Endothelial cell of umbilical vein (primary cell): ENCODE data around the gene PSME3IP1. TPM values are rescaled to one million over a fixed set of nuclear protein-coding genes. Genes with fewer than 3 reads are reported as not detected.

Source experiments
- BruUV-seq: library from RNA; stranded (reverse); fragments of 400-500 nt; replicated peaks from 2 replicates; lab custom pipeline; 2021; lab: Mats Ljungman, UMichigan
- CTCF ChIA-PET: fragments of 300-600, 350-600 bp; sonication (Branson Sonifier 250); formaldehyde crosslinking; loops from one replicate; lab custom pipeline; 2021; ENCODE audit warnings: antibody characterized with exemption, inconsistent platforms; lab: Charles Lee
- POLR2A ChIA-PET: fragments of 300-600, 350-600 bp; sonication (Branson Sonifier 250); formaldehyde crosslinking; loops from one replicate; lab custom pipeline; 2021; ENCODE audit warnings: antibody characterized with exemption, inconsistent platforms; lab: Charles Lee
- DNase-seq: peaks from one replicate; pipeline ENCODE4 v3.0.0-alpha.2; 2011; ENCODE audit warnings: low read depth, low spot score
- FAIRE-seq: peaks from 2 replicates; lab custom pipeline; 2011; peaks lifted over from hg19 to GRCh38; lab: Jason Lieb, UNC
- H2AFZ ChIP-seq: 2 replicates; pipeline ENCODE4 v1.6.0; 2012; ENCODE audit warnings: low read depth, low read length, control low read depth, inconsistent platforms
- H3K27ac ChIP-seq: 2 replicates; pipeline ENCODE4 v1.5.1; 2011; ENCODE audit warnings: low read depth, mild to moderate bottlenecking, control low read depth, low read length, moderate library complexity; ENCODE audit not compliant: insufficient read depth
- H3K27me3 ChIP-seq, 2 experiments: 2 replicates each; pipeline versions ENCODE4 v1.6.0 to v1.6.1; 2011; ENCODE audit warnings: low read length in 2 of 2, mixed read lengths in 1 of 2; ENCODE audit not compliant: control insufficient read depth in 2 of 2, insufficient read depth in 2 of 2
- H3K36me3 ChIP-seq, 2 experiments: 2 replicates in 1 of 2; 3 replicates in 1 of 2; pipeline ENCODE4 v1.5.1; 2011; ENCODE audit warnings: low read length in 2 of 2, mild to moderate bottlenecking in 1 of 2, moderate library complexity in 1 of 2; ENCODE audit not compliant: control insufficient read depth in 2 of 2, insufficient read depth in 2 of 2; ENCODE audit errors: extremely low read depth in 1 of 2
- H3K4me1 ChIP-seq: 3 replicates; pipeline ENCODE4 v1.5.1; 2011; ENCODE audit warnings: mild to moderate bottlenecking, low read length; ENCODE audit not compliant: control insufficient read depth, insufficient read depth; ENCODE audit errors: extremely low read depth
- H3K4me2 ChIP-seq: 2 replicates; pipeline ENCODE4 v1.6.1; 2011; ENCODE audit warnings: low read length, control low read depth, mixed read lengths; ENCODE audit not compliant: insufficient read depth
- H3K4me3 ChIP-seq, 3 experiments: fragments of 200-600 bp in 1 of 3; sonication (generic), shearing (Covaris generic) in 1 of 3; replicated peaks in 1 of 3; 2 replicates each; pipeline ENCODE4 v1.5.1; 2011 to 2016; ENCODE audit warnings: control low read depth in 3 of 3, low read length in 3 of 3, mild to moderate bottlenecking in 2 of 3, inconsistent platforms in 1 of 3, low read depth in 1 of 3, moderate library complexity in 1 of 3; ENCODE audit not compliant: insufficient read depth in 1 of 3
- H3K79me2 ChIP-seq: 2 replicates; pipeline ENCODE4 v1.6.0; 2012; ENCODE audit warnings: low read length, inconsistent platforms; ENCODE audit not compliant: control insufficient read depth, insufficient read depth
- H3K9ac ChIP-seq: replicated peaks from 2 replicates; pipeline ENCODE3; 2011; ENCODE audit warnings: low read length, control low read depth; ENCODE audit not compliant: insufficient read depth; ENCODE audit errors: extremely low read depth
- H3K9me1 ChIP-seq: replicated peaks from 3 replicates; pipeline ENCODE4 v1.6.0; 2011; ENCODE audit warnings: mild to moderate bottlenecking, low read length; ENCODE audit not compliant: control insufficient read depth, insufficient read depth; ENCODE audit errors: extremely low read depth
- H3K9me3 ChIP-seq: replicated peaks from 2 replicates; pipeline ENCODE4 v1.5.1; 2012; ENCODE audit warnings: low read length, inconsistent platforms; ENCODE audit not compliant: control insufficient read depth, insufficient read depth
- H4K20me1 ChIP-seq: replicated peaks from 2 replicates; pipeline ENCODE3; 2011; ENCODE audit warnings: mild to moderate bottlenecking, low read length; ENCODE audit not compliant: control insufficient read depth, insufficient read depth; ENCODE audit errors: extremely low read depth
- CTCF ChIP-seq, 2 donors: IDR thresholded peaks; 1 replicate in 1 of 2; 2 replicates in 1 of 2; pipeline ENCODE4 v1.5.1; 2011; ENCODE audit warnings: low read length in 2 of 2, mild to moderate bottlenecking in 2 of 2, moderate library complexity in 2 of 2, control low read depth in 1 of 2, inconsistent platforms in 1 of 2, low read depth in 1 of 2; ENCODE audit not compliant: insufficient read depth in 1 of 2; ENCODE audit errors: extremely low read depth in 1 of 2
- EZH2 ChIP-seq: IDR thresholded peaks from 2 replicates; pipeline ENCODE4 v1.6.1; 2012; ENCODE audit warnings: borderline replicate concordance, low read depth, mild to moderate bottlenecking, moderate library complexity, low read length, inconsistent platforms; ENCODE audit not compliant: severe bottlenecking
- FOS ChIP-seq: IDR thresholded peaks from 2 replicates; pipeline ENCODE4 v1.6.1; 2011; ENCODE audit warnings: mild to moderate bottlenecking, low read length, moderate library complexity, borderline replicate concordance; ENCODE audit not compliant: insufficient read depth
- GATA2 ChIP-seq: IDR thresholded peaks from 2 replicates; pipeline ENCODE4 v1.7.0; 2011; ENCODE audit warnings: low read depth, mild to moderate bottlenecking, moderate library complexity, mixed read lengths, low read length; ENCODE audit not compliant: insufficient read length, insufficient read depth
- JUN ChIP-seq: IDR thresholded peaks from 2 replicates; pipeline ENCODE4 v1.6.1; 2011; ENCODE audit warnings: borderline replicate concordance, low read depth; ENCODE audit not compliant: insufficient read length, insufficient read depth
- MYC ChIP-seq: IDR thresholded peaks from one replicate; pipeline ENCODE4 v1.6.1; 2011; ENCODE audit warnings: mild to moderate bottlenecking, low read depth, low read length
- POLR2A ChIP-seq: IDR thresholded peaks from 2 replicates; pipeline ENCODE4 v1.6.1; 2012; ENCODE audit warnings: low read depth, mild to moderate bottlenecking, control low read depth, low read length
- POLR2AphosphoS5 ChIP-seq: IDR thresholded peaks from 2 replicates; pipeline ENCODE4 v1.6.1; 2012; ENCODE audit warnings: low read depth, mild to moderate bottlenecking, control low read depth, low read length, moderate library complexity; ENCODE audit not compliant: insufficient read depth
- dilution Hi-C: fragments of 300-500 bp; cut with MboI; formaldehyde crosslinking; loops from one replicate; pipeline ENCODE4 v1.15.0; 2019; ENCODE audit warnings: low sequenced_read_pairs; ENCODE audit not compliant: extremely low pct_ligation_motif_present
- intact Hi-C: fragments of 100-400 bp; cut with micrococcal nuclease; formaldehyde crosslinking; loops from one replicate; pipeline ENCODE4 v1.10.0; 2022
- polyA plus RNA-seq, 4 experiments: library from polyadenylated mRNA; depleted of rRNA in 3 of 4; stranded (reverse) in 3 of 4; unstranded in 1 of 4; fragments of >200 nt; gene quantifications; 2 replicates each; pipeline versions ENCODE4 v1.2.1 to v1.2.3, GENCODE V29; 2011 to 2012; ENCODE audit warnings: missing spikeins in 1 of 4
- total RNA-seq: library from RNA; stranded (reverse); gene quantifications from 2 replicates; pipeline ENCODE4 v1.2.3, GENCODE V29; 2021
- TF ChIP-seq, protein P1 (sequence below): IDR thresholded peaks from 2 replicates; pipeline ENCODE4 v1.6.1; 2011; ENCODE audit not compliant: insufficient read depth, insufficient read length

PSME3IP1 gene
- total and polyA plus RNA-seq, 2 donors (not counting 3 experiments of a cell fraction or from before 2014, with no cell fraction given): 86.2 to 91.8 TPM

DNA sequence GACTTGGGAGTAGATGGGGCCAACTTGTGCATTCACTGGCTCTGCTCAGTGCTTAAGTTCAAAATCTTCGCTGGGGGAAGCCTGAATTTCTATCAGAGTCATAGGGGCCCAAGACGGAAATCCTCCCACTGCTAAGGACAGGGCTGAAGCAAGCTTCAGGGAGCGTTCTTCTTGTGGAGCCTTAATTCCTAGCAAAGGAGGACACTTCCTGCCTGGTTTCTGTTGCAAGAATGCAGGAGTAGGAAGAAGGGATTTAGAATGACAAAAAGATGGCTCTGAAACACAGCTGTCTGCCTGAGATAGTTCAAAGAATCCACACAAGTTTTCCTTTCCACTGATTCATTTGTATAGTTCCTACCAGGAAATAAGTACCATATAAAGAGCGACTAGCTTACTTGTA, 26.4 kb downstream of the PSME3IP1 start:
- Histone ChIP-seq H3K9ac (no peak overlapping the region), H4K20me1 (no peaks in the 10 kb centered on the region), H3K4me2 (no peak overlapping the region), H3K4me1 (peaks cover 11% of the 10 kb centered on the region), H3K79me2 (no peaks in the 10 kb centered on the region), H3K9me1 (no peaks in the 10 kb centered on the region), H3K36me3 (peaks cover 0 to 6% of the 10 kb centered on the region in 2 experiments), H3K27ac (no peak overlapping the region), H2AFZ (no peak overlapping the region), H3K27me3 (no peaks in the 10 kb centered on the region), H3K9me3 (no peaks in the 10 kb centered on the region), H3K4me3 (no peak overlapping the region)
- intact Hi-C loops: no loop called here
- BruUV-seq: no TSS peak
- no peak for TF ChIP-seq JUN
- TF ChIP-seq CTCF (IDR thresholded peaks at IDR 0.05; ENCODE audit: extremely low read depth in 1 of 2, insufficient read depth in 1 of 2, low read depth in 1 of 2, low read length in 2 of 2): no peak
- no peak for TF ChIP-seq POLR2A
- TF ChIP-seq POLR2AphosphoS5: no peak
- no peak for TF ChIP-seq FOS
- dilution Hi-C loops: no loop called here
- FAIRE-seq: no peak
- no peak for DNase-seq
- ChIA-PET CTCF (interaction anchor here (0.9 to 3.5 kb wide), 4 partner anchors 8 to 67 kb away, joined by 3 to 14 read pairs (median 4); partner anchors contain the start of gene CPNE2), POLR2A (no interaction called here)

GRCh38 chr16:57157533-57157932, 28.3 kb downstream of the PSME3IP1 start:
- POLR2A ChIA-PET: no interaction called here
- dilution Hi-C loops: no loop called here

More at GRCh38 chr16:57157533-57157932, 28.3 kb downstream of the PSME3IP1 start:
- Histone ChIP-seq H3K9me1 (no peaks in the 10 kb centered on the region), H3K36me3 (peaks cover 0 to 20% of the 10 kb centered on the region in 2 experiments), H3K4me3 (no peak overlapping the region), H2AFZ (no peak overlapping the region), H3K79me2 (no peaks in the 10 kb centered on the region), H3K9me3 (no peaks in the 10 kb centered on the region), H3K27ac (no peak overlapping the region), H3K27me3 (no peaks in the 10 kb centered on the region), H3K9ac (no peak overlapping the region), H3K4me1 (peaks cover 11% of the 10 kb centered on the region), H3K4me2 (no peak overlapping the region), H4K20me1 (no peaks in the 10 kb centered on the region)
- DNase-seq (no peak), FAIRE-seq (no peak)
- no TSS peak for BruUV-seq
- intact Hi-C loops: loop anchor here (2.0 kb wide), 1 partner anchor 17 kb away; no protein-coding TSS in a partner anchor
- no peak for TF ChIP-seq EZH2
- TF ChIP-seq GATA2: no peak
- no peak for TF ChIP-seq MYC
- TF ChIP-seq CTCF (IDR thresholded peaks at IDR 0.05; ENCODE audit: extremely low read depth in 1 of 2, insufficient read depth in 1 of 2, low read depth in 1 of 2, low read length in 2 of 2): no peak
- TF ChIP-seq, protein P1, sequence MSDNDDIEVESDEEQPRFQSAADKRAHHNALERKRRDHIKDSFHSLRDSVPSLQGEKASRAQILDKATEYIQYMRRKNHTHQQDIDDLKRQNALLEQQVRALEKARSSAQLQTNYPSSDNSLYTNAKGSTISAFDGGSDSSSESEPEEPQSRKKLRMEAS: no peak
- TF ChIP-seq POLR2AphosphoS5: no peak
- TF ChIP-seq POLR2A: no peak
- TF ChIP-seq JUN: no peak
- no peak for TF ChIP-seq FOS
- CTCF ChIA-PET: interaction anchor here (1.4 to 3.0 kb wide), 2 partner anchors 65 to 73 kb away, joined by 3 to 9 read pairs; partner anchors contain the start of gene CPNE2
